ENCODE measurements around the gene PSMD11. TPM values are rescaled to one million over a fixed set of nuclear protein-coding genes. Genes with fewer than 3 reads are reported as not detected.

The PSMD11 gene
- total and polyA plus RNA-seq, 2 of the 8 experiments (the other 6 are each of a cell fraction or from before 2014, with no cell fraction given), result 68.4 to 171 TPM

DNA sequence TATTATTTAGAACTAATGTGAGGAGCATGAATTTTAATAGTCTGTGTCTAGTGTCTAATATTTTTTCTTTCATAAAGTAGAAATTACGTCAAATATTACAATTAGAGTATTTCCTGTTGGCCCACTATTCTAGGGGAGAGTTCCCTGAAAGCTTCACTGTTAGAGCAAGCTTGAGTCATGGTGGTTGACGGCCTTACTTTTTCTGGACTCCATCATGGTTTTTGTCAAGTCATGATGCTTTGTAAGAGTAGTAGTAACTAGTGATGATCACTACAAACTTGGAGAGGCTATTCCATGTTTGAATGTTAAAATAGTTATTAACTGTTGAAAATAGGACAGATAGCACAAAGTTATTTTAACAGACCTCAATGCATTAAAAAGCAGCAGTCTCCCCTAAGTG, 1.7 kb downstream of the PSMD11 start:
- Histone ChIP-seq H3K79me2 (ENCODE audit: control insufficient read depth in 1 of 2, insufficient read depth in 2 of 2, low read length in 2 of 2) (peaks cover 18 to 56% of the 10 kb centered on the region in 2 experiments), H2BK15ac (ENCODE audit: low read length) (no peak overlapping the region), H3K23ac (ENCODE audit: insufficient read length) (no peak overlapping the region), H4K8ac (ENCODE audit: extremely low read depth, insufficient read depth, low read length) (no peak overlapping the region), H4K91ac (replicated peaks; ENCODE audit: insufficient read length, low read length) (no peak overlapping the region), H4K5ac (ENCODE audit: insufficient read length, low read depth, low read length) (no peak overlapping the region), H3K56ac (replicated peaks; ENCODE audit: insufficient read length, low read depth, low read length) (no peak overlapping the region), H3K27me3 (replicated peaks in 1 of 4; ENCODE audit: control insufficient read depth in 3 of 4, extremely low read depth in 1 of 4, insufficient read depth in 3 of 4, low read length in 3 of 4) (peaks cover 0 to 2% (median 0%) of the 10 kb centered on the region in 4 experiments; a peak in 1 of 7 replicates), H3K14ac (ENCODE audit: insufficient read length) (no peak overlapping the region), H2AK5ac (ENCODE audit: low read depth, low read length) (no peak overlapping the region), H4K20me1 (replicated peaks in 1 of 2; ENCODE audit: control insufficient read depth in 1 of 2, insufficient read depth in 2 of 2, low read length in 2 of 2) (peaks cover 3 to 6% of the 10 kb centered on the region in 2 experiments), H3K79me1 (ENCODE audit: low read depth, low read length) (no peaks in the 10 kb centered on the region; the same call in 1 of the 2 replicates), H3K9ac (replicated peaks in 1 of 4; ENCODE audit: extremely low read depth in 1 of 4, low read depth in 3 of 4, low read length in 3 of 4) (peak overlapping the region in 1 of 4 experiments; percentile 40; a peak in 1 of 7 replicates), H2BK12ac (ENCODE audit: low read depth, low read length) (no peak overlapping the region), H3K9me3 (ENCODE audit: insufficient read depth in 2 of 2, low read depth in 1 of 2, low read length in 1 of 2) (peaks cover 9% of the 10 kb centered on the region in 2 experiments; a peak in 3 of 4 replicates), H3K18ac (ENCODE audit: extremely low read depth, low read length) (no peak overlapping the region), H3K4ac (replicated peaks; ENCODE audit: insufficient read length, low read depth, low read length) (no peak overlapping the region), H3K4me1 (replicated peaks in 1 of 4; ENCODE audit: control insufficient read depth in 3 of 4, insufficient read depth in 4 of 4, low read length in 3 of 4) (peaks cover 0 to 4% (median 1%) of the 10 kb centered on the region in 4 experiments; a peak in 2 of 7 replicates), H3K23me2 (ENCODE audit: low read depth, low read length) (no peaks in the 10 kb centered on the region), H2BK120ac (replicated peaks; ENCODE audit: low read depth, low read length) (no peak overlapping the region), H2BK5ac (ENCODE audit: low read depth, low read length) (no peak overlapping the region), H3K4me3 (ENCODE audit: extremely low read depth in 1 of 4, insufficient read depth in 2 of 4, low read depth in 3 of 4, low read length in 4 of 4) (peak overlapping the region in 1 of 4 experiments; percentile 98; a peak in 3 of 8 replicates), H3K4me2 (ENCODE audit: insufficient read depth in 1 of 2, low read depth in 2 of 2, low read length in 2 of 2) (peak overlapping the region; percentile 77 to 87), H2AFZ (ENCODE audit: low read length) (no peak overlapping the region), H3K27ac (ENCODE audit: low read depth, low read length) (no peak overlapping the region), H3K36me3 (ENCODE audit: control insufficient read depth in 2 of 4, insufficient read depth in 4 of 4, low read length in 3 of 4) (peaks cover 0 to 38% (median 11%) of the 10 kb centered on the region in 4 experiments; a peak in 5 of 8 replicates), H2BK20ac (ENCODE audit: low read length) (no peak overlapping the region)
- FAIRE-seq (no peak), DNase-seq (ENCODE audit: low read depth in 1 of 2, low spot score in 2 of 2) (no peak)
- WGBS, 2 experiments (ENCODE audit: extremely low coverage in 1 of 2, insufficient coverage in 1 of 2, insufficient read length in 1 of 2, insufficient replicate concordance in 2 of 2, low coverage in 1 of 2, low lambda C conversion rate in 2 of 2, missing lambda C conversion rate in 1 of 2), result 83% methylated on average over 2 of the region's 2 CpGs; no CpG with 5 or more reads in 1 of the 2 experiments
- TF ChIP-seq NRF1 (IDR thresholded peaks at IDR 0.05; ENCODE audit: low read depth, low read length), result no peak
- no peak for TF ChIP-seq ASH2L (IDR thresholded peaks at IDR 0.05; ENCODE audit: low read length)
- no peak for TF ChIP-seq BRCA1 (IDR thresholded peaks at IDR 0.05; ENCODE audit: low read depth, low read length)
- no peak for TF ChIP-seq SIX5 (IDR thresholded peaks at IDR 0.05; ENCODE audit: low read depth, low read length)
- no peak for TF ChIP-seq CHD1 (IDR thresholded peaks at IDR 0.05; ENCODE audit: low read depth, low read length)
- no peak for TF ChIP-seq TAF7 (optimal IDR thresholded peaks at IDR 0.05; ENCODE audit: borderline replicate concordance, low read depth, low read length)
- no peak for TF ChIP-seq RNF2 (IDR thresholded peaks at IDR 0.05; ENCODE audit: borderline replicate concordance, low read depth, low read length, missing control alignments, poor library complexity, severe bottlenecking)
- peak; percentile 56; the same call in 1 of the 2 replicates for TF ChIP-seq BACH1 (IDR thresholded peaks at IDR 0.05; ENCODE audit: low read length)
- ChIA-PET CTCF (ENCODE audit: partially characterized antibody) (interaction anchor here (1.1 to 4.8 kb wide), 3 partner anchors 17 to 27 kb away, joined by 3 to 47 read pairs (median 3); no protein-coding TSS in a partner anchor), POLR2A (ENCODE audit: partially characterized antibody) (interaction anchor here (1.0 to 3.3 kb wide), 7 partner anchors 38 to 175 kb away, joined by 3 to 15 read pairs (median 4); partner anchors contain the start of gene CDK5R1)
